C4-2B (cell line): ENCODE data around the gene SINHCAF.

Source experiments
- ZFX ChIP-seq: fragments of 450-650 bp; IDR thresholded peaks from 2 replicates; pipeline ENCODE4 v1.6.1; 2017
- TF ChIP-seq, protein P1 (sequence below): fragments of 450-650 bp; conservative IDR thresholded peaks from 2 replicates; pipeline ENCODE4 v1.5.1; 2017; ENCODE audit warnings: mild to moderate bottlenecking

- TF ChIP-seq, protein P1, sequence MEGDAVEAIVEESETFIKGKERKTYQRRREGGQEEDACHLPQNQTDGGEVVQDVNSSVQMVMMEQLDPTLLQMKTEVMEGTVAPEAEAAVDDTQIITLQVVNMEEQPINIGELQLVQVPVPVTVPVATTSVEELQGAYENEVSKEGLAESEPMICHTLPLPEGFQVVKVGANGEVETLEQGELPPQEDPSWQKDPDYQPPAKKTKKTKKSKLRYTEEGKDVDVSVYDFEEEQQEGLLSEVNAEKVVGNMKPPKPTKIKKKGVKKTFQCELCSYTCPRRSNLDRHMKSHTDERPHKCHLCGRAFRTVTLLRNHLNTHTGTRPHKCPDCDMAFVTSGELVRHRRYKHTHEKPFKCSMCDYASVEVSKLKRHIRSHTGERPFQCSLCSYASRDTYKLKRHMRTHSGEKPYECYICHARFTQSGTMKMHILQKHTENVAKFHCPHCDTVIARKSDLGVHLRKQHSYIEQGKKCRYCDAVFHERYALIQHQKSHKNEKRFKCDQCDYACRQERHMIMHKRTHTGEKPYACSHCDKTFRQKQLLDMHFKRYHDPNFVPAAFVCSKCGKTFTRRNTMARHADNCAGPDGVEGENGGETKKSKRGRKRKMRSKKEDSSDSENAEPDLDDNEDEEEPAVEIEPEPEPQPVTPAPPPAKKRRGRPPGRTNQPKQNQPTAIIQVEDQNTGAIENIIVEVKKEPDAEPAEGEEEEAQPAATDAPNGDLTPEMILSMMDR: no peak
- TF ChIP-seq ZFX: no peak
Observed at GRCh38 chr12:31300341-31300740, 25.6 kb downstream of the SINHCAF start.
